GM18951 (cell line): Measurements from ENCODE around the gene CCSER2.
"Not testable (repeated sequence)": the region's sequence is repeated elsewhere in the genome, so short reads cannot be mapped to it uniquely, and the experiment has no call there.

Source experiments
- POLR2A ChIP-seq: IDR thresholded peaks from 4 replicates; pipeline ENCODE4 v1.6.1; 2011; ENCODE audit warnings: mild to moderate bottlenecking; ENCODE audit not compliant: insufficient read length, insufficient read depth; ENCODE audit errors: extremely low read depth
- in situ Hi-C: fragments of 300-500 bp; cut with MboI; formaldehyde crosslinking; loops from one replicate; pipeline ENCODE4 v1.12.0; 2022; ENCODE audit warnings: low sequenced_read_pairs, mixed read lengths, inconsistent platforms; ENCODE audit not compliant: unreplicated experiment

Gene CCSER2

GRCh38 chr10:84499846-84500245 lies 171.5 kb downstream of the CCSER2 start:
- in situ Hi-C loops = no loop called here
- TF ChIP-seq POLR2A = no peak

GRCh38 chr10:84510121-84510520 lies 181.7 kb downstream of the CCSER2 start:
- in situ Hi-C loops = no loop called here
- no peak for TF ChIP-seq POLR2A

- in situ Hi-C loops = no loop called here
- TF ChIP-seq POLR2A = no peak
Measured at GRCh38 chr10:84511106-84511505, 182.7 kb downstream of the CCSER2 start.

GRCh38 chr10:84511709-84512285 lies 183.4 kb downstream of the CCSER2 start:
- in situ Hi-C loops = no loop called here
- TF ChIP-seq POLR2A = no peak

- no peak for TF ChIP-seq POLR2A
- in situ Hi-C loops = no loop called here
Measured at GRCh38 chr10:84517554-84517953, 189.2 kb downstream of the CCSER2 start.

GRCh38 chr10:84519235-84519634 lies 190.8 kb downstream of the CCSER2 start:
- in situ Hi-C loops = no loop called here
- no peak for TF ChIP-seq POLR2A

GRCh38 chr10:84521013-84521412 lies 192.6 kb downstream of the CCSER2 start:
- TF ChIP-seq POLR2A = no peak
- in situ Hi-C loops = no loop called here

- no peak for TF ChIP-seq POLR2A
- in situ Hi-C loops = no loop called here
Measured at GRCh38 chr10:84521468-84521867, 193.1 kb downstream of the CCSER2 start.

GRCh38 chr10:84522612-84523462 lies 194.4 kb downstream of the CCSER2 start:
- in situ Hi-C loops = no loop called here
- no peak for TF ChIP-seq POLR2A

- in situ Hi-C loops = no loop called here
- no peak for TF ChIP-seq POLR2A
Measured at GRCh38 chr10:84523526-84523925, 195.1 kb downstream of the CCSER2 start.

GRCh38 chr10:84524435-84524834 lies 196.0 kb downstream of the CCSER2 start:
- in situ Hi-C loops = no loop called here
- no peak for TF ChIP-seq POLR2A

- no peak for TF ChIP-seq POLR2A
- in situ Hi-C loops = no loop called here
Measured at GRCh38 chr10:84525120-84525806, 196.9 kb downstream of the CCSER2 start.

GRCh38 chr10:84525807-84526182 lies 197.4 kb downstream of the CCSER2 start:
- in situ Hi-C loops = not testable (repeated sequence)

- in situ Hi-C loops = not testable (repeated sequence)
Measured at GRCh38 chr10:84527386-84527785, 199.0 kb downstream of the CCSER2 start.

- in situ Hi-C loops = not testable (repeated sequence)
Measured at GRCh38 chr10:84528526-84528925, 200.1 kb downstream of the CCSER2 start.
